ENCODE measurements around the gene UNC13A. TPM values are rescaled to one million over a fixed set of nuclear protein-coding genes. Genes with fewer than 3 reads are reported as not detected.
A peak's percentile ranks its signal among the peaks of the same experiment; 100 is the strongest.

The UNC13A gene
- total RNA-seq, 1 experiment from 2014 or later, result 22.2 TPM

DNA sequence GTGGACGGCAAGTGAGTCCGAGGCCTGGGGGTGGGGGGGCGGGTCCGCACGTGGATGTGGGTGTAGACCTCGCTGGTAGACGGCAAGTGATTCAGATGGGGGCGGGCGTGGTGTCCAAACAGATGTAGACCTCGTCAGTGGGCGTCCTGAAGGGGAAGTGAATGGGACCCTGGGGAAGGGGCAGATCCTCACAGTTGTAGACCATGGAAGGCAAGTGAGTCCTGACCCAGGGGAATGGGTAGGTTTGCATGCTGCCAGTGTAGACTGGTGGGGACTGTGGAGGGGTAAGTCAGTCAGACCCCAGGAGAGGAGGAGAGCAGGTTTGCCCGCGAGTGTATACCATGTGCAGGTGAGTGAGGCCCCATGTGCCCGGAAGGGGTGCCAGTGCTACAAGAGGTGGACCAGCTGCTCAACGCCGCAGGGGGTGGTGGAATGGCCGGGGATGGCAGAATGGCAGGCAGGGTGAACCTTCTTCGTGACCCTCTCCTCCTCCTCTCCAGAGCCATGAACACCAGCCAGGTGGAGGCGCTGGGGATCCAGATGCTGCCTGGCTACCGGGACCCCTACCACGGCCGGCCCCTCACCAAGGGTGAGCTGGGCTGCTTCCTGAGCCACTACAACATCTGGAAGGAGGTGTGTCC is 110.6 kb downstream of the UNC13A start:
- H3K4me1 ChIP-seq (ENCODE audit: insufficient read depth, low read length), result no peaks in the 10 kb centered on the region; the same call in 1 of the 2 replicates
- peaks cover 3% of the 10 kb centered on the region for H3K23me2 ChIP-seq (ENCODE audit: insufficient read length, low read depth, low read length, poor library complexity, severe bottlenecking)
- Mint-ChIP-seq H3K4me1 (peaks cover 20 to 33% of the 10 kb centered on the region in 2 experiments), H3K9me3 (no peaks in the 10 kb centered on the region; a peak in 1 of 5 replicates), H3K36me3 (ENCODE audit: insufficient read depth in 1 of 3, low read depth in 3 of 3) (peaks cover 20 to 41% (median 39%) of the 10 kb centered on the region in 3 experiments), H3K27me3 (ENCODE audit: low read depth) (no peaks in the 10 kb centered on the region), H3K4me3 (peak overlapping the region in 1 of 2 experiments; percentile 67; a peak in 3 of 5 replicates), H3K27ac (peak overlapping the region in 2 of 3 experiments; percentile 46 to 50; a peak in 3 of 7 replicates)
- H3K27ac ChIP-seq (ENCODE audit: insufficient read length, low read depth, low read length), result no peak overlapping the region
- H3K9ac ChIP-seq (ENCODE audit: extremely low read depth, insufficient read length, low read length), result no peak overlapping the region
- H4K5ac ChIP-seq (ENCODE audit: insufficient read length, low read depth, low read length), result no peak overlapping the region
- WGBS (ENCODE audit: extremely low coverage, insufficient read length, low lambda C conversion rate), result no CpG with 5 or more reads among the region's 22 CpGs
- H3K9me3 ChIP-seq (ENCODE audit: control insufficient read depth, low read depth, low read length), result no peaks in the 10 kb centered on the region
- no peak overlapping the region for H2BK12ac ChIP-seq (ENCODE audit: insufficient read length, low read depth, low read length)
- no peak overlapping the region for H2AFZ ChIP-seq (ENCODE audit: low read length)
- TF ChIP-seq, protein P1, sequence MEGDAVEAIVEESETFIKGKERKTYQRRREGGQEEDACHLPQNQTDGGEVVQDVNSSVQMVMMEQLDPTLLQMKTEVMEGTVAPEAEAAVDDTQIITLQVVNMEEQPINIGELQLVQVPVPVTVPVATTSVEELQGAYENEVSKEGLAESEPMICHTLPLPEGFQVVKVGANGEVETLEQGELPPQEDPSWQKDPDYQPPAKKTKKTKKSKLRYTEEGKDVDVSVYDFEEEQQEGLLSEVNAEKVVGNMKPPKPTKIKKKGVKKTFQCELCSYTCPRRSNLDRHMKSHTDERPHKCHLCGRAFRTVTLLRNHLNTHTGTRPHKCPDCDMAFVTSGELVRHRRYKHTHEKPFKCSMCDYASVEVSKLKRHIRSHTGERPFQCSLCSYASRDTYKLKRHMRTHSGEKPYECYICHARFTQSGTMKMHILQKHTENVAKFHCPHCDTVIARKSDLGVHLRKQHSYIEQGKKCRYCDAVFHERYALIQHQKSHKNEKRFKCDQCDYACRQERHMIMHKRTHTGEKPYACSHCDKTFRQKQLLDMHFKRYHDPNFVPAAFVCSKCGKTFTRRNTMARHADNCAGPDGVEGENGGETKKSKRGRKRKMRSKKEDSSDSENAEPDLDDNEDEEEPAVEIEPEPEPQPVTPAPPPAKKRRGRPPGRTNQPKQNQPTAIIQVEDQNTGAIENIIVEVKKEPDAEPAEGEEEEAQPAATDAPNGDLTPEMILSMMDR (conservative IDR thresholded peaks at IDR 0.05), result no peak
- H3K27me3 ChIP-seq (ENCODE audit: insufficient read depth, low read length), result no peaks in the 10 kb centered on the region
- H3T11ph ChIP-seq (ENCODE audit: low read length), result no peak overlapping the region
- no peak overlapping the region for H2BK15ac ChIP-seq (ENCODE audit: low read depth, low read length)
- peak overlapping the region; percentile 10 for H3K4me2 ChIP-seq (ENCODE audit: insufficient read depth, insufficient read length, low read length)
- H4K20me1 ChIP-seq (ENCODE audit: control insufficient read depth, insufficient read depth, insufficient read length), result no peaks in the 10 kb centered on the region
- no peak overlapping the region for H2BK20ac ChIP-seq (ENCODE audit: low read depth, low read length, poor library complexity, severe bottlenecking)
- no peak overlapping the region for H3K4ac ChIP-seq (ENCODE audit: low read depth, low read length)
- no peak overlapping the region for H3K14ac ChIP-seq (ENCODE audit: insufficient read depth, low read length)
- peak; percentile 55 for DNase-seq
- no peaks in the 10 kb centered on the region for H3K79me2 ChIP-seq (ENCODE audit: insufficient read depth, low read length)
- no peak overlapping the region for H2AK5ac ChIP-seq (ENCODE audit: insufficient read length, low read length)
- H3K79me1 ChIP-seq (ENCODE audit: insufficient read depth, low read depth, low read length, poor library complexity, severe bottlenecking), result no peaks in the 10 kb centered on the region
- no peak overlapping the region for H3K23ac ChIP-seq (ENCODE audit: insufficient read length, low read depth, low read length)
- H4K91ac ChIP-seq (ENCODE audit: insufficient read length, low read depth, low read length), result no peak overlapping the region
- H3K56ac ChIP-seq (ENCODE audit: insufficient read length, low read depth, low read length), result no peak overlapping the region
- no peak overlapping the region for H2BK5ac ChIP-seq (ENCODE audit: insufficient read length, low read length)
- H3K18ac ChIP-seq (ENCODE audit: insufficient read length, low read depth, low read length), result no peak overlapping the region
- no peak overlapping the region for H2BK120ac ChIP-seq (ENCODE audit: low read depth, low read length, poor library complexity, severe bottlenecking)
- H4K8ac ChIP-seq (replicated peaks; ENCODE audit: insufficient read length, low read depth, low read length), result no peak overlapping the region

Data from H9 (cell line).